DMS153 treated with DMSO at 0.1 percent for 48 hours (cell line): ENCODE data around the gene ZNF14.
"Not testable (repeated sequence)": the region's sequence is repeated elsewhere in the genome, so short reads cannot be mapped to it uniquely, and the experiment has no call there.

Source experiments
- DNase-seq: peaks from one replicate; lab custom pipeline; 2025; ENCODE audit not compliant: unreplicated experiment; lab: John Stamatoyannopoulos, UW

Gene ZNF14

DNA sequence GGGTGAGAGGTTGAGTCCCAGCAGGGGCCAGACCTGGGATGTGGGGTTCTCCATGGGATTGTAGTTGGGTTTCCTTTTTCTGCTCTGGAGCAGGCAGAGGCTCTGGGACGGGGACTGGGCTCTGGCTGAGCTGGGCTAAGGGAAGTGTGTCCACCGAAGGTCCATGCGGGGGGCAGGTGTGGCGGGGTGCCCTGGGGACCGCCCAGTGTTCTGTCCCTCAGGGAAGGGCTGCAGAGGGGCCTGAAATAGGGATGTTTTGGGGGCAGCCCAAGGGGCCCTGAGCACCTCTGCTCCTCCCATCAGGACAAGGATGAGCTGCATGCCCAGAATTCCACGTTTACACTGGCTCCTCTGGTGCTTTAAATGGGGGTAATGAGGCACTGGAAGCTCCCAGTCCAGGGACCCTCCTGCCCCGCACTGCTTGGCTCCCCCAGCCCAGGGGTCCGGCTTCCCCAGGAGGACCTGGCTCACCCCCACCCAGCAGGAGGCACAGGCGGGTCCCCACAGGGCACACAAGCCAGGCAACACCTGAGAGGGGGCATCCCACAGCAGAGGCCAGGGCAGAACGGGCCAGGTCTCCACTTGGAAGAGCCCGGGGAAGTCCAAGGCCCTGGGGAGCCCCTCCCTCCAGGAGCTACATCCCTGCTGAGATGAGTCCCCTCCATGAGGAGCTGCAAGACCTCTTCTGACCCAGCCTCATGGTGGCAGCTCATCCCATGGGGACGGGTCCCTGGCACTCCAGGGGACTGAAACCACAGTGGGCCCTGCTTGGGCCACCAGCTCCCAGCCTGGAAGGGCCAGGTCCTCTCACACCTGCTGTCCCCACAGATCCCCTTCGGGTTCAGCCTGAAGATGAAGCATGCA lies 14.7 kb upstream of the ZNF14 start:
- no peak for DNase-seq

DNA sequence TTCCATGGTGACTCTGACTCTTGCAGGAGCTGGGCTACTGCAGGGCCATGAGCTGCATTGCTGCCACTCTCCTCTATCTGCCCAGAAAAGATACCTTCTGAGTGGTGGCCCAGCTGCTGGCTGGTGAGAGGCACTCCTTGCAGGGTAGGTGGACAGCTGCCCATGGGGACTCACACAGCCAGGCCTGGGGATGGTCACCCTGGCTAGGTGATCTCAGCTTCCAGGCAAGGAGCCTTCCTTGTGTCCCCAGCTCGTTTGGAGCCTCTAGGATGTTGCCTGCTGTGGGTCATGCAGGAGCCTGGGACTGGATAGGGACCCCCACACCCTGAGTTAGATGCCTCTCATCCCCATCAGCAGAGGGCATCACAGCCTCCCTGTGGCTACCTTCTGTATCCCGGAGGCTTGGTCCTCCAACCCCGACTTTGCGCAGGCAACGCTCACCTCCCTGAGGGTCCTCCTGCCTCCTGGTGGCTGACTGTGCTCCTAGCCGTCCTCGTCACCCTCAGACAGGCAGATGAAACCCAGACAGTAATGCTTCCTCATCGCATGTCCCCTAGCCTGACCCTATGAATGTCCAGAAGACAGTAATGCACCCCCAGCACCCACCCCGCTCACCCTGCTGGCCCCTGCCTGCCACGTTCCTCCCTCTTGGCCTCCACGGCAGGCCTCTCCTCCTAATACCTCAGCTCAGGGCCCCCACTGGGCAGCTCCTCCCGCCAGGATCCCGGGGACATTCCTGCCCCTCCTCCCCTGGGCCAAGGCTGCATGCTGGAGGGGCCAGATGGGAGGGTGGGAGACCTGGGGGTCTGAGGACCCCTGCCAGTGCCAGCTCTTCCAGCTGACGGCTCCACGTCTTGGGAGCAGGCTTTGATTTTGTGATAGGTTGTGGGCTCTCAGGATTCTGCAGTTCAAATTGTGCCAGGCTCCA lies 13.6 kb upstream of the ZNF14 start:
- no peak for DNase-seq

DNA sequence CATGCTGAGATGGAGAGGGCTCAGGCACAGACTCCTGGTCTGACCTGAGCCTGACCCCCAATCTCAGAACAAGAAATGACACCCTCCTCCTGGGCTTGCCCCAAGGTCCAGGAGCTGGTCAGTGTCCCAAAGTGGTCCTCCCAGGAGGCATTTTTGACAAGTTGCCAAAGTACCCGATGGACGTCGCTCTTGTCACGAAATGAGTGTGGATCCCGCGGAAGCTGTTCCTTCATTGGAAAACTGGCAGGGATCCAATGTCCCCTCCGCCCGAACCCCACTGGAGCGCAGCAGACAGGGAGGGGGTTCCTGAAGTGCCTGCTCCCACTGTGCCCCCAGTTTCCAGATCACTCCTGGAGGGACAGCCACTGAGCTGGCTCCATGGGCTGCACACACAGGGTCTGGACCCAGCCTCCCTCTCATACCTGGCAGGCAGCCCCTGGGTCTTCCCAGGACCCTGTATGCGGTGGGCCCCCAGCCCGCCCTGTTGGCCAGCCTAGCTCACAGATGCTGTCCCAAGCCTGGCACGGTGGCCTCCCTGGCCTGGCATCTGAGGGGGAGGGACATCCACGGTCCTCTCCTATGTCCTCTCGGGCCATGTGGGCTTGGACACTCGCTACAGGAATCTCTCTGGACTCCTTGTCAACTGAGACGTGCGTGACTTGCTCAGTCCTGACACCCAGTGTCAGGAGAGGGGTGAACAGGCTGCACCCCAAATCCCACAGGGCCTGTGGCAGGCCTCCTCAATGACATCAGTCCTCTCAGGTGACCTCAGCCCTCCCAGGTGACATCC lies 12.8 kb upstream of the ZNF14 start:
- no peak for DNase-seq

DNA sequence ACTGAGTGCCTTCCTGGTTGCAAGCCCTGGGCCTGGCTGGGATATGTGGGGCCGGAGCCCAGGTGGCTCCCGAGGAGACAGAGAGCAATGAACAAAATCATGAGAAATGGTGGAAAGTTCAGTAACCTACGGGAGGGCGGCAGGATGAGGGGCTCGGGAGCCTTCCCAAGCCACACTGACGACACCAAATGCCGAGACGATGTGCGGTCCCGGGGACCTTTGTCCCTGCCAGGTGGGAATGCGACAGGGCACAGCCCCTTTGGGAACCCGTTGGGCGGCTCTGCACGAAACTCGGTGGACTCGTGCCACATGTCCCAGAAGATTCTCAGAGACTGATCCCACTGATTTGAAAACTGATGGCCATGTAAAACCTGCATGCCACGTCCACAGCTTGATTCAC lies 11.7 kb upstream of the ZNF14 start:
- DNase-seq = no peak

DNA sequence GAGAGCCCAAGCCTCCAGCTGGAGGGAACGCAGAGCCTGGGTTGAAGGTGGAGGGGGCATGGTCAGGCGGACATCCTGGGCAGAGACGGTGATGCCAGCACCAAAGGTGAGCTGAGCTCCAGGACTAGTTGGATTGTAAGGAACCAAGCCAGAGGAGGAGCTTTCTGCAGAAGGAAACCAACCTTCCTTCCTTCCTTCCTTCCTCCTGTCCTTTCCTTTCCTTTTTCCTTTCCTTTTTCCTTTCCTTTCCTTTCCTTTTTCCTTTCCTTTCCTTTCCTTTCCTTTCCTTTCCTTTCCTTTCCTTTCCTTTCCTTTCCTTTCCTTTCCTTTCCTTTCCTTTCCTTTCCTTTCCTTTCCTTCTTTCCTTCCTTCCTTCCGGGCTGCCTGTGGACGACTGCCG lies 11.0 kb upstream of the ZNF14 start:
- DNase-seq = not testable (repeated sequence)

DNA sequence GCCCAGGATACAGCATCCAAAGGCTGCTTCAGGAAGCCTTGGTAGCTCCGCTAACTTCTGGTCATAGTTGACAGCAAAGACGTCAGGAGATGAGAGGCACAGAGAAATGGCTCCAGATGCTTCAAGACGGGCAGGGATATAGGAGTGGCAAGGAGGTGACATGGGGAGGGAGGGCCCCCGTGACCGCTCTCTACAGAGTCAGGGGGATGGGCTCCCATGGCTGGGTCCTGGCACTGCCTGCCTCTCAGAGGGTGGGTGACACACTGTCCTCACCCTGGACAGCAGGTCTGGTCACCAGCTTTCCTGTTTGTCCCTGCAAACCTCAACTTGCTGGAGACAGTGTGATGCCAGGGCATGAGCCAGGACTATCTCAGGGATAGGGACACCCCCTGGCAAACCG lies 10.3 kb upstream of the ZNF14 start:
- DNase-seq = no peak

DNA sequence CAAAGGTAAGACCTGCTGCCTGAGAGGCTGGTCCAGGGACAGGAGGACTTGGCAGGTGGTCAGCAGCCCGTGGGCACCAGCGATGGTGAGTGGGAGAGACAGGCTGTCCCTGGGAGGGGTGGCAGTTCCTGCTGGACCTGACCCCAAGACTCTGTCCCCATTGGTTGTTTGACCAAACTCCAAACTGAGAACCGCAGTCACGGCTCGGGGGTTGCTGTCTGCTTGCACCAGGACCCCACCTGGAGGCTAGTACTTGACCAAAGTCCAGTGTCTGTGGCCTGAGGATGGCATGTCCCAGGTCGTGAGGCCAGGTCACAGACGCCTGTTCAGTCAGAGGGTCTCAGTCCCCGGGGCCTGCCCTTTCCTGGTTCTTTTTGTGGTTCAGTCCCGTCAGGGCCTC lies 9.9 kb upstream of the ZNF14 start:
- DNase-seq = no peak

DNA sequence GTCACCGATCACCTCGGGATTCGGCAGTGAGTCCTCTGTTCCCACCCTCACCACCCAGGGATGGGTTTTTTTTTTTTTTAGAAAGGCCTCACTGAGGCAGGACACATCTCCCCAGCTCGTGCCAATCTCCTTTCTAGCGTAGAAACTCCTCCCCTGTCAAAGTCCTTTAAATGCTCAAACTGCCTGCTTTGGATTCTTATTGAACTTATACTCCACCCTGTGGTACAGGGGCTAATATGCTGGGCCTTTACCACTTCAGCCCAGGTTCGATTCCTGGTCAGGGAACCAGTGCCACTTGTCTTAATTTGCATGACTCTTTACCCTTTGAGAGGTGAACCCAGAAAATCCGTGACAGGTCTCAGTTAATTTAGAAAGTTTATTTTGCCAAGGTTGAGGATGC lies 8.3 kb upstream of the ZNF14 start:
- no peak for DNase-seq

DNA sequence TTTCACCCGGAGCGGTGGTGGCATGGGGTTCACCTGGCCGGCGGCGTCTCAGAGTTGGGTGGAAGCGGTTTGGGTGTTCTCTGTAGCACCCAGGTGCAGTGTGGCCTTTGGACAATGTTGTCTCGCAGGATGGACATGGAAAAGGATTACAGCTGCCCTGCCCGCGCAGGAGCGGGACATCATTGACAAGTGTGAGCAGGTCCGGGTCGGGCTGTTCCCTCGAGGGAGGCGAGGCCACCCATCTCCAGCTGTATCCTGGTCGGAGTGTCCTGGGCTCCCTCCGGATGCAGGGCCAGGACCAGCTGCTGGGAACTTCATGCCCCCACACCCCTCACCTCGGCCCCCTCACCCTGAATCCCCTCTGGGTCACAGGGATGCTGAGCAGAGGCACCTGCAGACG lies 7.8 kb upstream of the ZNF14 start:
- DNase-seq = no peak

DNA sequence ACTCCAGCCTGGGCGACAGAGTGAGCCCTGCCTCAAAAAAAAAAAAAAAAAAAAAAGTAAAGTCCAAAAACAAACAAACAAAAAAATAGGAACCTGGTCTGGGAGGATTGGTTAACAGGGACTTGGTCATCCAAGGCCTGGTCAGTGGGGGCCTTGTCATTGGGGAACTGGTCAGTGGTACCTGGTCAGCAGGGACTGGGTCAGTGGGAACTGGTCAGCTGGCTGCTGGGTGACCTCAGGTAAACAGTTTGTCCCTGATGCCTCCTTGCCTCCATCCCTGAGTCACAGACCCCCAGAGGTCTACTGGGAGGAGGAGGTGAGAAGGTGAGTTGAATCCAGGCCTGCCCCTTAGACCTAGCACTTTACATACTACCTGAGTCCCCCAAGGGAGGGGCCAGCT lies 5.7 kb upstream of the ZNF14 start:
- no peak for DNase-seq

DNA sequence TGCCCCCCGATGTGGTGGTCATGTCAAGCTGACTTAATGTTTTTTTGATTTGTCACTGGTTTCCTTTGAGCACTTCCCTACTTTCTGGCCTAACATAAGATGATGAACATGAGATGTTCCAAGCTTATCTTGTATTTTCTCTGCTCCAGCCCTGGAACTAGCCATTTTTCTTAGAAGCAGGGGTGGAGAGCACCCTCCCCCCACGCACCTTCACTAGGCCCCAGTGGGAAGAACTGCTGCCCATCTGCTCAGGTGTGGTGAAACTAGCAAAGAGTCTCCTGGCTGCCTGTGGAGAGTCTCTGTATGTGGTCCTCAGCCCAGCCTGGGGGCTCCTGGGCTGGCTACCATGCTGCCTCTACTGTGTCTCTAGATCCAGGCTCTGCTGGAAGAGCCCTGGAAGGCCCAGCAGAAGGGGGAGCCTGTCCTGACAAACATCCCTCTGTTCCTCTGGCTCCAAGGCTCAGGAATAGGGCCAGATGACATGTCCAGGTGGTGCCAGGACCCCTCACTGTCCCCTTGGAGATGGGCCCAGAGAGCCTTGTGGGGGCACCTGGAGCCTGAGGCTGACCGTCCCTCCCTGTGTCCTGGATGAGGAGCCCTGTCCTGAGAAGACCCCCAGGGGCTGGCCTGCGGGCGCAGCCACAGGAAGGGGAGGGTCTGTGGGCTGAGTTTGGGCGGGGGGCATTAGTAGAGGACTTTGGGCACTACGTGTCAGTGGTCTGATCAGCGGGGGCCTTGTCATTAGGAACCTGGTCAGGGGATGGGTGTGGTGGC lies 4.8 kb upstream of the ZNF14 start:
- DNase-seq = no peak

DNA sequence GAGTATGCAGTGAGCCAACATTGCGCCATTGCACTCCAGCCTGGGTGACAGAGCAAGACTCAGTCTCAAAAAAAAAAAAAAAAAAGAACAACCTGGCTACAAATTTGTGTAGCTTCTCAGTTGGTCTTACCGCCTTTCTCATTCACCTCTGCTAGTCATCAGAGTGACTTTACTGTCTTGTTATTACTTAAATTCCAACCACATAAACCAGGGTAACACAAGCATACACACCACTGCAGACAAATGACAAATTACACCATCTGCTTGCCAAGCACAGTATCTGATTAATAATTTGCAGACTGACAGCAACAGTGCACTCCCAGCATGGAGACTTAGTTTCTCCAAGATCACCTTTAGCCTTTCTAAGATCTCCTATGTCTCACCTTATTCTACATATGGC lies 11.0 kb downstream of the ZNF14 start:
- DNase-seq = no peak

DNA sequence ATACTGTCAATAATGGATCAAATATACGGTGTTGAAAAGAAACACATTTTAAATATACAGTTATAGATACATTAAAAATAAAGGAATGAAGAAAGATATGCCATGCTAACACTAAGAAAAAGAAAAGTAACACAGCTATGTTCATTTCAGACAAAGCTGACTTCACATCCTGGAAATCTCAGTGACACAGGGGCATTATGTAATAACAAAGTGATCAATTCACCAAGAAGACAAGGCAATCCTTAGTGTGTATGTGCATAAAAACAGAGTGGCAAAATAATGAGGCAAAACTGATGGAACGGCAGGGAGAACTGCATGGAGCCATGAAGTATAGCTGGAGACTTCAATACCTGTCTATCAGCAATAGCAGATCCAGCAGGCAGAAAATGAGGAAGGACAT lies 13.1 kb downstream of the ZNF14 start:
- no peak for DNase-seq

DNA sequence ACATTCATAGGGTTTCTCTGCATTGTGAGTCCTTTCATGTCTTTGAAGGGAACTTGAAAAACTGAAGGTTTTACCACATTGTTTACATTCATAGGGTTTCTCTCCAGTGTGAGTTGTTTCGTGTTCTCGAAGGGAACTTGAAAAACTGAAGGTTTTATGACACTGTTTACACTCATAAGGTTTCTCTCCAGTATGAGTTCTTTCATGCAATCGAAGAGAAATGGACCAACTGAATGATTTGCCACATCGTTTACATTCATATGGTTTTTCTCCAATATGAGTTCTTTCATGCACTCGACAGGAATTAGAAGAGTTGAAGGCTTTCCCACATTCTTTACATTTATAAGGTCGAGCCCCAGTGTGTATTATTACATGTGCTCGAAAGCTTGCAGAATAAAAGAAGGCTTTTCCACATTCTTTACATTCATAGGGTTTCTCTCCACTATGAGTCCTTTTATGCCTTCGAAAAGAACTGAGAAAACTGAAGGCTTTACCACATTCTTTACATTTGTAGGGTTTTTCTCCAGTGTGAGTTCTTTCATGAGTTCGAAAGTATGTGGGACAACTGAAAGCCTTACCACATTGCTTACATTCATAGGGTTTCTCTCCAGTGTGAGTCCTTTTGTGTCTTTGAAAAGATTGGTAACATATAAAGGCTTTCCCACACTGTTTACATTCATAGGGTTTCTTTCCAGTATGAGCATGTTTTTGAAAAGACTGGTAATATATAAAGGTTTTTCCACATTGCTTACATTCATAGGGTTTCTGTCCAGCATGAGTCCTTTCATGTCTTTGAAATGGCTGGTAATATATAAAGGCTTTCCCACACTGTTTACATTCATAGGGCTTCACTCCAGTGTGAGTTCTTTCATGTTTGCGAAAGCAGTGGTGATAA lies 20.7 kb downstream of the ZNF14 start:
- DNase-seq = no peak

DNA sequence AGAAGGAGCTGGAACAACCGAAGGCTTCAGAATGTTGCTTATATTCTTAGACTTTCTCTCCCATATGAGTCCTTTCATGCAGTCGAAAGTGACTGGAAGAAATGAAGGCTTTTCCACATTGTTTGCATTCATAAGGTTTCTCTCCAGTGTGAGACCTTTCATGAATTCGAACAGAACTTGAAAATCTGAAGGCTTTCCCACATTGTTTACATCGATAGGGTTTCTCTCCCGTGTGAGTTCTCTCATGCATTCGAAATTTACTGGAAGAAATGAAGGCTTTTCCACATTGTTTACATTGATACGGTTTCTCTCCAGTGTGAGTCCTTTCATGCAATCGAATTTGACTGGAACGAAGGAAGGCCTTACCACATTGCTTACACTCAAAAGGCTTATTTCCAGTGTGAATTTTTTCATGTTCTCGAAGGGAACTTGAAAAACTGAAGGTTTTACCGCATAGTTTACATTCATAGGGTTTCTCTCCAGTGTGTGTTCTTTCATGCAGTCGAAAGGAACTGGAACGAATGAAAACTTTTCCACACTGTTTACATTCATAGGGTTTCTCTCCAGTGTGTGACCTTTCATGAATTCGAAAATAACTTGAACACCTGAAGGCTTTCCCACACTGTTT lies 21.5 kb downstream of the ZNF14 start:
- no peak for DNase-seq

DNA sequence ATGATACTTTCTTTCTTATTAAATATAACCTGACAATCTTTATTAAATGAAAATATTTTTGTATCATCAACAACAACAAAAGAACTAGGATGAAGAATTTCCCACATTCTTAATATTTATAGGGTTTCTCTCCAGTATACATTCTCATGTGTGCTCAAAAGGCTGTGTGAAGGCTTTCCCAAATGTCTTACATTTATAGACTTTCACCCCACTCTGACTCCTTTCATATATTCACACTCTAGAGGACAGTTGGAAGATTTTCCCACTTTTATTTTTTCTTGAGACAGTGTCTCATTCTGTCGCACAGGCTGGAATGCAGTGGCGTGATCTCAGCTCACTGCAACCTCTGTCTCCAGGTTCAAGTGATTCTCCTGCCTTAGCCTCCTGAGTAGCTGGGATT lies 22.4 kb downstream of the ZNF14 start:
- no peak for DNase-seq

DNA sequence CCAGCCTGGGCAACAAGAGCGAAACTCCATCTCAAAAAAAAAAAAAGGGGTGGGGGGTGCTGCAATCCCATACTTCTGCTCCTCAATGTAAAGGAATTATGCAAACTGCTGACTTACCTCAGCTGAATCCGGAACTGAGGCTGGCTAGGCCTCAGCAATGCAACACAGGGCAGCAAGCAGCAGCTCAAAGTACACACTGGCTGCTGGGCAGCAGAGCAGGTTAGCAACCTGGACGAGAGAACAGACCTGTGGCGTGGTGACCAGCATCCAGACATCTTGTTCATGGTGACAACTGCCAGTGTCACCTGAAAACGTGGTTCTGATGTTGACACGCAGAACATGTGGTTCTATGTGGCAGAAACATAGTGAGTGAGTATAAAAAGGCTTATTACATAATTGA lies 28.1 kb downstream of the ZNF14 start:
- no peak for DNase-seq

DNA sequence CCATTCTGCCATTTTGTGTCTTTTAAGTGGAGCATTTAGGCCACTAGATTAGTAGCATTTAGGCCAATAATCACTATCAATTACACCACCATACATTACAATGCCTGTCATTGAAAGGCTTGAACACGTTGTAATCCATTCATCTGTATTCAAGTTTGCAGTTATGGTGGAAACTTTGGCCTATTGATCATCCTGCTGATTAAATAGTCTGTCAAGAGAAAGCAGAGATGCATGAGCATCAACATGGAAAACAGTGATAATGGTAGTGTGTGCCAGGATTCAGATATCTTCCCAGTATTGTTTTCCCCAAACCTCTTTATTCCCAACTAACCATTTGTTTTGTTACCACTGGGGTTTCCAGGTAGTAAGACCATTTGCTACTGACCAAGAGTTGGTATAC lies 32.4 kb downstream of the ZNF14 start:
- DNase-seq = not testable (repeated sequence)

DNA sequence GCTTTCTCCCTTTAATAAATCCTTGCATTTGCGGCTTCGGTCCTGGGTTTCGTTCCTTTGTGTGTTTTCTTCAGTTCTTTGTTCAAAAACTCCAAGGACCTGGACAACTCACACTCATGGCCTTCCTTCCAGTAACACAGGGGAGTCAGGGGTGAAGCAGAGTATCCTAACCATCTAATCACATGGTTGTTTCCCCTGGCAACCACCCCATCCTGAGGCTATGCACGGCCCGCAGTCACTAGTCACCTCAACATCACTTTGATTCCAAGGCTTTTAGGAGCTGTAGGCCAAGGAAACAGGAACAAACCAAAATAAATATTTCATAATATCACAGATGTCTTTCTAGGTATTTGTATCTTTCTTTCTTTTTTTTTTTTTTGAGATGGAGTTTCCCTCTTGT lies 35.3 kb downstream of the ZNF14 start:
- no peak for DNase-seq
